Naive thymus-derived CD4-positive, alpha-beta T cell (primary cell): ENCODE results near the gene HOTAIR. TPM values are rescaled to one million over a fixed set of nuclear protein-coding genes. Genes with fewer than 3 reads are reported as not detected.

ENCODE experiments used
- ATAC-seq: fragments of 150-1000 bp; cut with Tn5 transposase; 2 replicates; pipeline ENCODE4 v1.10.0; 2021; ENCODE audit warnings: mild to moderate bottlenecking, moderate library complexity
- CTCF ChIA-PET: fragments of 350-600 bp; sonication (Branson Sonifier 250); formaldehyde crosslinking; loops from one replicate; lab custom pipeline; 2021; ENCODE audit warnings: antibody characterized with exemption; lab: Charles Lee
- POLR2A ChIA-PET: fragments of 350-600 bp; sonication (Branson Sonifier 250); formaldehyde crosslinking; loops from one replicate; lab custom pipeline; 2021; ENCODE audit warnings: antibody characterized with exemption, inconsistent platforms; lab: Charles Lee
- DNase-seq, 9 donors: peaks; one replicate each; pipeline versions ENCODE4 v3.0.0 to v3.0.0-alpha.2; 2020 to 2022; ENCODE audit warnings: mixed read lengths in 1 of 9
- H3K27ac ChIP-seq: one replicate; pipeline ENCODE4 v1.7.0; 2013; ENCODE audit warnings: mild to moderate bottlenecking, low read depth, low read length, moderate library complexity
- H3K27me3 ChIP-seq, 2 donors: one replicate each; pipeline ENCODE4 v1.7.0; 2013; ENCODE audit warnings: low read length in 2 of 2, mild to moderate bottlenecking in 2 of 2, moderate library complexity in 2 of 2; ENCODE audit not compliant: control insufficient read depth in 2 of 2, insufficient read depth in 2 of 2
- H3K36me3 ChIP-seq, 3 experiments: 1 replicate in 2 of 3; 2 replicates in 1 of 3; pipeline ENCODE4 v1.7.0; 2013; ENCODE audit warnings: low read length in 3 of 3, mild to moderate bottlenecking in 3 of 3, moderate library complexity in 1 of 3; ENCODE audit not compliant: insufficient read depth in 3 of 3, control insufficient read depth in 2 of 3
- H3K4me1 ChIP-seq, 2 donors: one replicate each; pipeline ENCODE4 v1.7.0; 2013; ENCODE audit warnings: low read length in 2 of 2, mild to moderate bottlenecking in 2 of 2, moderate library complexity in 1 of 2; ENCODE audit not compliant: control insufficient read depth in 2 of 2, insufficient read depth in 2 of 2
- H3K4me3 ChIP-seq: 2 replicates; pipeline ENCODE4 v1.7.0; 2013; ENCODE audit warnings: mild to moderate bottlenecking, low read length
- H3K9me3 ChIP-seq, 3 experiments: 1 replicate in 2 of 3; 2 replicates in 1 of 3; pipeline ENCODE4 v1.7.0; 2013; ENCODE audit warnings: low read length in 3 of 3; ENCODE audit not compliant: control insufficient read depth in 2 of 3
- H3K27ac Mint-ChIP-seq, 9 donors: one replicate each; pipeline ENCODE4 v1.8.0; 2020 to 2022; ENCODE audit warnings: mixed read lengths in 9 of 9, mild to moderate bottlenecking in 8 of 9, moderate library complexity in 5 of 9, inconsistent platforms in 2 of 9
- H3K27me3 Mint-ChIP-seq, 5 donors: one replicate each; pipeline ENCODE4 v1.8.0; 2021 to 2022; ENCODE audit warnings: mixed read lengths in 5 of 5, mild to moderate bottlenecking in 1 of 5
- H3K36me3 Mint-ChIP-seq, 5 donors: one replicate each; pipeline ENCODE4 v1.8.0; 2020 to 2022; ENCODE audit warnings: mixed read lengths in 5 of 5, mild to moderate bottlenecking in 3 of 5, inconsistent platforms in 1 of 5
- H3K4me1 Mint-ChIP-seq, 7 donors: one replicate each; pipeline ENCODE4 v1.8.0; 2020 to 2022; ENCODE audit warnings: mixed read lengths in 7 of 7, mild to moderate bottlenecking in 3 of 7, inconsistent platforms in 1 of 7
- H3K4me3 Mint-ChIP-seq, 10 donors: one replicate each; pipeline ENCODE4 v1.8.0; 2020 to 2022; ENCODE audit warnings: mild to moderate bottlenecking in 10 of 10, mixed read lengths in 10 of 10, moderate library complexity in 6 of 10, inconsistent platforms in 2 of 10
- H3K9me3 Mint-ChIP-seq, 11 donors: one replicate each; pipeline ENCODE4 v1.8.0; 2020 to 2022; ENCODE audit warnings: mixed read lengths in 11 of 11, mild to moderate bottlenecking in 4 of 11, inconsistent platforms in 1 of 11, moderate library complexity in 1 of 11
- intact Hi-C, 2 donors: fragments of 100-400 bp; cut with micrococcal nuclease; formaldehyde crosslinking; loops; one replicate each; pipeline ENCODE4 v1.15.1; 2023
- microRNA-seq: library from miRNA; unstranded; fragments of <30 nt; microRNA quantifications from one replicate; pipeline ENCODE4 v1.2.0, GENCODE V29; 2022; ENCODE audit warnings: borderline microRNAs expressed
- polyA plus RNA-seq, 2 donors: library from polyadenylated mRNA; unstranded; fragments of 300-500 nt; fragmentation: Illumina TruSeq; gene quantifications; one replicate each; pipeline ENCODE4 v1.2.3, GENCODE V29; 2021
- total RNA-seq, 6 experiments: library from RNA in 5 of 6; stranded (reverse) in 5 of 6; gene quantifications; 1 replicate in 5 of 6; 2 replicates in 1 of 6; pipeline ENCODE4 v1.2.3 and lab custom pipeline; 2021 to 2026

The HOTAIR gene
- total and polyA plus RNA-seq, 7 experiments from 2014 or later, result not detected

GRCh38 chr12:53927220-53928029 is 47.3 kb downstream of the HOTAIR start:
- Mint-ChIP-seq H3K9me3 (peaks cover 0 to 30% (median 5%) of the 10 kb centered on the region in 11 donors), H3K4me3 (peak overlapping the region in 2 of 10 donors; percentile 6 to 30), H3K36me3 (peaks cover 0 to 7% (median 0%) of the 10 kb centered on the region in 5 donors), H3K4me1 (peaks cover 0 to 7% (median 3%) of the 10 kb centered on the region in 7 donors), H3K27ac (no peak overlapping the region), H3K27me3 (peaks cover 87 to 98% (median 93%) of the 10 kb centered on the region in 5 donors)
- ChIA-PET CTCF (no interaction called here), POLR2A (no interaction called here)
- no peaks in the 10 kb centered on the region for H3K36me3 ChIP-seq
- no peaks in the 10 kb centered on the region for H3K9me3 ChIP-seq
- intact Hi-C loops, result loop anchor here in 1 of 2 donors (5.0 kb wide), 1 partner anchor 35 kb away; no protein-coding TSS in a partner anchor
- ATAC-seq (no peak), DNase-seq (no peak)
- peaks cover 19 to 27% of the 10 kb centered on the region in 2 donors for H3K27me3 ChIP-seq
- H3K27ac ChIP-seq, result no peak overlapping the region
- H3K4me1 ChIP-seq, result no peaks in the 10 kb centered on the region
- no peak overlapping the region for H3K4me3 ChIP-seq

- H3K4me1 Mint-ChIP-seq, result peaks cover 0 to 7% (median 1%) of the 10 kb centered on the region in 7 donors
Measured at GRCh38 chr12:53924521-53925405, 50.0 kb downstream of the HOTAIR start.

GRCh38 chr12:53916788-53917655 is 57.7 kb downstream of the HOTAIR start:
- H3K9me3 ChIP-seq, result no peaks in the 10 kb centered on the region
- intact Hi-C loops, result loop anchor here in 1 of 2 donors (5.0 kb wide), 1 partner anchor 785 kb away; no protein-coding TSS in a partner anchor
- no peaks in the 10 kb centered on the region for H3K36me3 Mint-ChIP-seq

More at GRCh38 chr12:53924521-53925405, 50.0 kb downstream of the HOTAIR start:
- Histone ChIP-seq H3K27me3 (peaks cover 19 to 31% of the 10 kb centered on the region in 2 donors), H3K36me3 (no peaks in the 10 kb centered on the region), H3K4me1 (no peaks in the 10 kb centered on the region), H3K9me3 (no peaks in the 10 kb centered on the region), H3K4me3 (no peak overlapping the region), H3K27ac (no peak overlapping the region)
- intact Hi-C loops, result loop anchor here in 1 of 2 donors (5.0 kb wide), 1 partner anchor 38 kb away; no protein-coding TSS in a partner anchor
- POLR2A ChIA-PET, result no interaction called here
- no peak overlapping the region for H3K4me3 Mint-ChIP-seq
- H3K27me3 Mint-ChIP-seq, result peaks cover 85 to 93% (median 90%) of the 10 kb centered on the region in 5 donors
- peaks cover 0 to 17% (median 5%) of the 10 kb centered on the region in 11 donors for H3K9me3 Mint-ChIP-seq
- no peak for DNase-seq
- CTCF ChIA-PET, result interaction anchor here (0.6 kb wide), 1 partner anchor 276 kb away, joined by 4 read pairs; no protein-coding TSS in a partner anchor
- H3K27ac Mint-ChIP-seq, result no peak overlapping the region
- H3K36me3 Mint-ChIP-seq, result peaks cover 0 to 7% (median 0%) of the 10 kb centered on the region in 5 donors
- no peak for ATAC-seq

More at GRCh38 chr12:53916788-53917655, 57.7 kb downstream of the HOTAIR start:
- Mint-ChIP-seq H3K4me3 (no peak overlapping the region), H3K9me3 (peaks cover 0 to 3% (median 0%) of the 10 kb centered on the region in 11 donors), H3K4me1 (no peaks in the 10 kb centered on the region), H3K27me3 (peaks cover 65 to 83% (median 76%) of the 10 kb centered on the region in 5 donors), H3K27ac (no peak overlapping the region)
- Histone ChIP-seq H3K27me3 (peaks cover 0 to 30% of the 10 kb centered on the region in 2 donors), H3K36me3 (no peaks in the 10 kb centered on the region), H3K4me1 (no peaks in the 10 kb centered on the region), H3K4me3 (no peak overlapping the region), H3K27ac (no peak overlapping the region)
- CTCF ChIA-PET, result no interaction called here
- POLR2A ChIA-PET, result no interaction called here
- no peak for ATAC-seq
- no peak for DNase-seq

Small RNA genes lying within 50 kb of the gene (microRNA-seq; reads per million reads assigned to microRNA genes)
- gene MIR196A2, result not detected

Other genes with a start within 250 kb of the HOTAIR start
- gene CALCOCO1, start 247.5 kb downstream of the HOTAIR start, total RNA-seq, result 100 to 1,000 TPM in 3 of 5 experiments, 10 to 100 TPM in 2; 66.1 to 175 (median 137) TPM
- 10 to 100 TPM; 58.7 to 68.9 TPM for gene CALCOCO1, start 247.5 kb downstream of the HOTAIR start, polyA plus RNA-seq
- not detected for gene CISTR, start 223.0 kb downstream of the HOTAIR start, total RNA-seq
- not detected for gene CISTR, start 223.0 kb downstream of the HOTAIR start, polyA plus RNA-seq
- not detected for gene HOXC13, start 36.1 kb downstream of the HOTAIR start, total RNA-seq
- gene HOXC13, start 36.1 kb downstream of the HOTAIR start, polyA plus RNA-seq, result not detected
- not detected for gene HOXC12, start 20.1 kb downstream of the HOTAIR start, total RNA-seq
- not detected for gene HOXC12, start 20.1 kb downstream of the HOTAIR start, polyA plus RNA-seq
- not detected for gene HOXC11, start 1.8 kb downstream of the HOTAIR start, total RNA-seq
- gene HOXC11, start 1.8 kb downstream of the HOTAIR start, polyA plus RNA-seq, result not detected
- gene HOXC10, start 10.2 kb upstream of the HOTAIR start, total RNA-seq, result not detected
- gene HOXC10, start 10.2 kb upstream of the HOTAIR start, polyA plus RNA-seq, result not detected
- gene HOXC9, start 25.2 kb upstream of the HOTAIR start, total RNA-seq, result not detected
- not detected for gene HOXC9, start 25.2 kb upstream of the HOTAIR start, polyA plus RNA-seq
- gene HOXC8, start 34.0 kb upstream of the HOTAIR start, total RNA-seq, result not detected
- gene HOXC8, start 34.0 kb upstream of the HOTAIR start, polyA plus RNA-seq, result not detected
- not detected for gene HOXC6, start 53.5 kb upstream of the HOTAIR start, total RNA-seq
- not detected for gene HOXC6, start 53.5 kb upstream of the HOTAIR start, polyA plus RNA-seq
- not detected for gene HOXC5, start 58.1 kb upstream of the HOTAIR start, total RNA-seq
- gene HOXC5, start 58.1 kb upstream of the HOTAIR start, polyA plus RNA-seq, result not detected
- under 1 TPM in 2 of 5 experiments, not detected in 3; 0.24 to 0.98 TPM for gene HOXC4, start 78.9 kb upstream of the HOTAIR start, total RNA-seq
- gene HOXC4, start 78.9 kb upstream of the HOTAIR start, polyA plus RNA-seq, result not detected
- gene SMUG1, start 214.0 kb upstream of the HOTAIR start, total RNA-seq, result 10 to 100 TPM in 4 of 5 experiments, 1 to 10 TPM in 1; 9.4 to 29.9 (median 22.2) TPM
- gene SMUG1, start 214.0 kb upstream of the HOTAIR start, polyA plus RNA-seq, result 10 to 100 TPM; 20.6 to 25.0 TPM